Mucosa of gallbladder (tissue), 1 donor: ENCODE measurements around the gene ADAM15. TPM values are rescaled to one million over a fixed set of nuclear protein-coding genes. Genes with fewer than 3 reads are reported as not detected.

Source experiments
- DNase-seq: peaks from one replicate; pipeline ENCODE4 v3.0.0-alpha.2; 2020; ENCODE audit warnings: low spot score
- total RNA-seq: library from RNA; stranded (reverse); gene quantifications from one replicate; pipeline ENCODE4 v1.2.1, GENCODE V29; 2021
- donor health status: DM: no; HTN: no; CAD: no.

The ADAM15 gene
- total RNA-seq, 1 donor from 2014 or later: 146 TPM

DNA sequence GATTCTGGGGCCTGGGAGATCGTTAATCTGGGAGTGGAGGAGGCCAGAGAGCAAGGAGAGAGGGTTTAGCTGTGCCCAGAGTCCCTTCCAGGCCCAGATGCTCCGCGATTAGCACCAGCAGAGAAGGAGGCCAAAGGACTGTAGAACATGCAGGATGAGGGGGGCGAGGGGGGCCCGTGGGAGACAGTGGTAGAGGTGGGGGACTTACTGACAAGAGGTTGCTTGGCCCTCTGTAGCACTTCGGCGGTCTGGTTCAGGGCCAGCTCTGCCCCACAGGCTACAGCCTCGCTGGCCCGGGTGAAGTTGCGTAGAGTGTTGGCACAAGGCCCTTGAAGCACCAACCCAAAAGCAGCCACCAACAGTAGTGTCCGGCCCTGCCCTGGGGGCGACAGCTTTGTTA lies 18.2 kb upstream of the ADAM15 start:
- no peak for DNase-seq

DNA sequence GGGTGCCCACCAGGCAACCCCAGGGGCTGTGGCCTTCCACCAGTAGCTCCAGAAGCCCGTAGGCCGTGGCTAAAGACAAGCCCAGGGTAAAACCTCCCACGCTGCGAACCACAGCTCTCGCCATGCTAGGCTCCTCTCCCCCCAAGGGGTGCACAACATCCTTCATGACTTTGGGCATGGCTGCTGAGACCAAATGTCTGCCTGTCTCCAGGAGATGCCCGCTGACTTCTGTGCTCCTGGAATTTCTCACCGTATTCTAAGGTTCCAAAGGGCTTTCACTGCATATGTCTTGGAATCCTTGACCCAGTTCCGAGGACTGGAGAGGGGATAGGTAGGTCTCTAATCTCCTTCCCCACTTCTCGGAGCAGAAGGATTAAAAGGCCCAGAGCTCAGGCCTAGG lies 17.6 kb upstream of the ADAM15 start, which contains the start of the genes DCST1 and DCST2:
Gene DCST1 (plus strand): TSS at position 301 of the 400 bp plus-strand sequence. CDS start 213 bp downstream, outside the sequence.
Gene DCST2 (minus strand): TSS at position 258 of the 400 bp plus-strand sequence. CDS start 80 bp downstream, at position 178.
- DNase-seq: no peak

DNA sequence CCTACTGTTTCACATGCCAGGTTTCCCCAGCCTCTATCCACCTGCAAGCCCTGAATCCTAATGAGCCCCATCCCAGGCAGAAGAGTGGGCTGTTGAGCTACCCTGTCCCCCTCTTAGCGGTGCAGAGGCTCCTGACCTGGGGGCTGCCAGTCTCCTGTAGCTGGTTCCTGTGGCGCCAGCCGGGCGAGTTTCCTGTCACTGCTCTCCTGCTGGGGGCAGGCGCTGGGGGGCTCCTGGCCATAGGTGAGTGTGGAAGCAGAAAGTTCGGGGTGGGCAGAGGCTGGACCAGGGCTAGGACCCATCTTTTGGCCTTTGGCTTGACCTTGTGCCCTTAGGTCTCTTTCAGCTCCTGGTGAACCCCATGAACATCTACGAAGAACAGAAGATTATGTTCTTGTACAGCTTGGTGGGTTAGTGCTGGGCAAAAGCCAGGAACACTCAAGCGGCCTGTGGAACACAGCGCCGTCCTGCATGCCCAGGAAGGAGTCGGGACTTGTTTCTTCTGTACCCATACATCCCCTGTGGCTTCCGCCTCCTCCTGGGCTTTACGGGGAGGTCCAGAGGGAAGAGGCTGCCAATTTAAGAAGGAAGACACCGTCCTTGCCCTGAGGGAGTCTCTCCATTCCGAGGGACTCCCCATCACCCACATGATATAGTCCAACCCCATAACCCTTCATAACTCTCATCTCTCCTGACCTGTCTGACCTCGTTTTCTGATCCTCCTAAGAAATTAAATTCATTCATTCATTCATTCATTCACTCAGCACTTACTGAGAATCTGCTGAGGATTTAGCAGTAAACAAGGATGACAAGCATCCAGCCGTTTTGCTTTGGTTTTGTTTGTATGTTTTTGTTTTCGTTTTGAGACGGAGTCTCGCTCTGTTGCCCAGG lies 16.6 kb upstream of the ADAM15 start:
- no peak for DNase-seq

DNA sequence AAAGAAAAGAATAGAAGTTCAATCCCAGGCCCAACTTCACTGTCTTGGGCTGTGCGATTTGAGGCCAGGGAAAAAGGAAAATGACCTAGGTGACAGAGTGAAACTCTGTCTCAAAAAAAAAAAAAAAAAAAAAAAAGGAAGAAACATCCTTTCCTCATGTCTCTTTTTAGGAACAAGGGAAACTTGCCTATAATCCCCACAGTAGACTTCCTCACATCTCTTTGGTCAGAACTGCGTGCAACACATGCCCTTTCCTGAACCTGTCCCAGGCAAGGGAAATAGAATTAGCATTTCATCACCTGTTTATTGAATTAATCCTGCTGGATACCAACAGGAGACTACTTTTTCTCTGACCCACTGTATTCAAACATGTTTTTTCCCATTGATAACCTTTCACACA lies 15.2 kb upstream of the ADAM15 start:
- no peak for DNase-seq

DNA sequence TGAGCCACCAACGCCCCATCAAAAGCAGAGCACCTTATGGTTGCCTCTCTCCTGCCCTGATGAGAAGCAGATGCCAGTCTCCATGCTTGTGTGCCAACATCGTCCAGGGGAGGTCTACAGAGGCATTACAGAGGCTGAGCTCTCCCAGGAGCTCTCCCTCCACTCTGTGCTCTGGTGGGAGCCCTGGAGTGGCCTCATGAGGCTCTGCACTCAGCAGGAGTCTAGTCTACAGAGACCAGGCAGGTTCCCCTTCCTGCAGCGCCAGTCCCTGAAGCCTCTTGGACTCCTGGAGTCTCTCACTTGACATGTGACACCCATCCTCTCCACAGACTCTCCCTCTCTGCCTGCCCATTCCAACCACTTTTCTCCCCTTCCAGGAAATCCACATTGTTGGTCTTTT lies 14.1 kb upstream of the ADAM15 start:
- DNase-seq: no peak

DNA sequence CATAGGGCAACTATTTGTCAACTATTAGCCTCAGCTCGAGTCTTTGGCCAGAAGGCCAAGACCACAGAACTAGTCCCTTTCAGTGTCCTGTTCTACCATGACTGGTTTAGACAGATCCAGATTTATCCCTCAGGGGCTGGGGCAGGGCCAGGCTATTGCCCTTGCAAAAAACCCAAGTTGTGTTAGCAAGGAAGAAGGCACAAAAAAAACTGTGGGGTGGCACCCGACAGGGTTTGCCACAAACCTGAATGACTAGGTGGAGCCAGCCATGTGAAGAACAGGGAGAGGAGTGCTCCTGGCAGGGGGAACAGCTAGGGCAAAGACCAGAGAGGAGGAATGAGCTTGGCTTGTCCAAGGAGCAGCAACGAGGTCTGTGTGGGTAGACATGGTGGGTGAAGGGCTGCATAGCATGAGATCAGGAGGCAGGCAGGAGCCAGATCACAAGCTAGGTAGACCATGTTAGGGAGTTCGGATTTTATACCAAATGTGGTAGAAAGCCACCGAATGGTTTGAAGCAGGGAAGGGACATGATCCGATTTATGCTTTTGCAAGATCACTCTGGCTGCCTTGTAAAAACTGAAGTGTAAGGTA lies 13.2 kb upstream of the ADAM15 start:
- DNase-seq: no peak

DNA sequence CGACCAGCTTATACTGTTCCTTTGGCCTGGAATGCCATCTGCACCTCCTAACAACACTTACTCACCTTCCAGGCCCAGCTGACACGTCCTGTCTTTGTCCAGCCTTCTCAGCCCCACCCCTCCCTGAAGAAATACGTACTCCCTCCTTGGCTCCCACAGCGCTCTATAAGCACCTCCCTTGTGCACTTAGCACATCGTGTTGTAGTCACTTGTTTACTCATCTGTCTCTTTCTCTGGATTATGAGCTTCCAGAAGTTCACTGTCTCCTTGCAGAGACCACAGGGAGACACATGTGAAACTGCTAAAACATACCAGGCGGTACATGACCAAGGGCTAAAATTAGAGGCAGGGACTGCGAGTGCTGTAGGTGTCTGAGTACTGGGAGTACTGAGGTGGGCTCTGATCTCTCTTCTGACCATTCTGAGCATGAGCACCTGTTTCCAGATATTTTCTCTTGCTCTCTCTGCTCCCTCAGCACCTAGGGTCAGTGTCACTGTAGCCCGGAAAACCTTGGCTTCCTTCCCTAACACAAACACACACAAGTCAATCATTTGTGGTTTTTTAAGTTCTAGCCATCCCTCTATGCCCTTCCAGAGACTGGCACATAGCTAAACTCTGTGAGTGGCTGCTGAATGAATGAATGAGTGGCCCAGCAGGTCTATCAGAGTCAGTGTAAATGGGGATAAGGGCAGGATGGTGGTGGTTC lies 12.4 kb upstream of the ADAM15 start:
- DNase-seq: peak; percentile 63

DNA sequence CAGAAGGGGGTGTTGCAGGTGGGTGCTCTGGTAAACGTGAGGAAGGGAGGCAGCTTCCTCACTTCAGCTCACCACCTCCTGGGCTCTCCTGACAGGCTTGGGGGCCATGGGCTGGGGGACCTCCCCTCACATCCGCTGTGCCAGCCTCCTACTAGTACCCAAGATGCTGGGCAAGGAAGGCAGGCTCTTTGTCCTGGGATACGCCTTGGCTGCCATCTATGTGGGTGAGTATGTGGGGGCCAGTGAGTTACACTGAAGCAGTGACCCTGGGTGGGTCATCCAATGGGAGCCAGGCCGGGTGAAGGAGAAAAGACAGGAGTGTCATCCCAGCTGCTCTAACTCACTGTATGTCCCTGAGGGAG lies 11.8 kb upstream of the ADAM15 start:
- no peak for DNase-seq

DNA sequence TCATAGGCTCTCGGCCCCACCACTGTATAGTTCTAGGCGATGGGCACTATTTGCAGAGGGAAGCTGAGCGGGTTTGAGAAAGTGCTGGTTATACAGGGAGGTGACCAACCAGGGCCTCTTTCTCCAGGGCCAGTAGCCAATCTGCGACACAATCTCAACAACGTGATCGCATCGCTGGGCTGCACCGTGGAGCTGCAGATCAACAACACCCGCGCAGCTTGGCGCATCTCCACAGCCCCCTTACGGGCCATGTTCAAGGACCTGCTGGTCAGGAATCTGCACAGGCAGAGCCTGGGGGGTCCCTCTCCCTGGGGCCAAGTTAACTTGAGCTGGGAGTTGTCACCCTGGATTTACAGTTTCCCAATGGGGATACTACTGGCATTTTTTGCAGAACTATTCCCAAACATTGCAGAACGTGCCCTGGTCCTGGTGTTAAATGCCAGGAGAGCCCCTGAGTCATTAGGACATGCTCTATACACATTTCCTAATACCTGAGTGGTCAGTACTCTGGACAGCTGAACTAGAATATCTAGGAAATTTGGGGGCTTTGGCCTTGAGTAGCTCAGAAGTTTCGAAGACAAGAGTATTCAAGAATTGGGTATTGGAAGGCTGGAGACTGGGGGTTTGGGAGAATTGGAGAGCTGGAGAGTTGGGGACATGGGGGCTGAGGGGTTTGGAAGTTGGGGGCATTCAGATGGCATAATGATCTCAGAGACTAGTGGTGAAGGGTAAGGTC lies 10.6 kb upstream of the ADAM15 start:
- DNase-seq: no peak

DNA sequence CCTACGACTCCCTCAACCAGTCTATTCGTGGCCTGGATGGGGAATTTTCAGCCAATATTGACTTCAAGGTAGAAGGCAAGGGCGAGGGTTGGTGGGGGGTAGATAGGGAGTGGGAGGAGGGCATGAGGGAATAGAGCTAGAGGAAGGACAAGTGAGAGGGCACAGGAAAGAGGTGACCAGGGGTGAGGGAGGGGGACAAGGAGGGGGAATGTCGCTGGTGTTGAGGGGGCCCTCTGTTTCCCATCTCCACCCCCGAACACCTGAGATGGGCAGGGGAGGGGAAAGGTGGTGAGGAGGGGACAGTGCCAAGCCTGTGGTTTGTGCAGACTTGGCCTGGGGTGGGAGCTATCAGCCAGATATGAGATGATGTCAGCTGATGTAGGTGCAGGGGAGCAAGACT lies 8.3 kb upstream of the ADAM15 start:
- DNase-seq: no peak

DNA sequence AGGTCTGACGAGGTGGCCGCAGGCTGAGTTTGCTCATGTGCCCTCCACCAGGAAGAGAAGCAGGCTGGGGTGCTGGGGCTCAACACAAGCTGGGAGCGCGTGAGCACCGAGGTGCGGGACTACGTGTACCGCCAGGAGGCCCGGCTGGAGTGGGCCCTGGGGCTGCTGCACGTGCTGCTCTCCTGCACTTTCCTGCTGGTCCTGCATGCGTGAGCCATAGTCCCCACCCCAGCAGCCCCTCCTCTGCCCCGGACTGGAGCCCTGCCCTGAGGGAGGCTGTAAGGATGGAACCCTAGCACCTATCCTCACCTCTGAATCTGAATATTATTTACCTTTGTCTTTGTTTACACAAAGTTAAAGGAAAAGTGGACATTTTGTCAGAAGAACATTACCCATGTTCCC lies 7.8 kb upstream of the ADAM15 start:
- no peak for DNase-seq

DNA sequence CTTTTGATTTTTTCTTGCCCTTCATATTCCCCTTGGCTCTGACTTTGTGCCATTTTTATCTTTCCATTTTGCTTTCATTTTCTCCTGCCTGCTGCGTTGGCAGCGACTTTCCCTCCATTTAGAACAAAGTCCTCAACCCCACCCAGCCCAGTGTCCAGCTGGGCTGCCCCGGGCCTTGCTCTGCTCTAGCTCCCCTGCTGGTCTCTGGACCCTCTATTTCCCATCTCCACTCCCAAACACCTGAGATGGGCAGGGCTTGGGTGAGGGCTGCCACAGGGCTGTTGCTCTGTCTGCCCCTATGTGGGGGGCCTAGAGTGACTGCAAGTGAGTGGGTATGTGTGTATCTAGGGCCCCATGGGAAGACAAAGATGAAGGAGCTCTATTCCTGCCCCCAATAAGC lies 7.3 kb upstream of the ADAM15 start:
- DNase-seq: no peak

DNA sequence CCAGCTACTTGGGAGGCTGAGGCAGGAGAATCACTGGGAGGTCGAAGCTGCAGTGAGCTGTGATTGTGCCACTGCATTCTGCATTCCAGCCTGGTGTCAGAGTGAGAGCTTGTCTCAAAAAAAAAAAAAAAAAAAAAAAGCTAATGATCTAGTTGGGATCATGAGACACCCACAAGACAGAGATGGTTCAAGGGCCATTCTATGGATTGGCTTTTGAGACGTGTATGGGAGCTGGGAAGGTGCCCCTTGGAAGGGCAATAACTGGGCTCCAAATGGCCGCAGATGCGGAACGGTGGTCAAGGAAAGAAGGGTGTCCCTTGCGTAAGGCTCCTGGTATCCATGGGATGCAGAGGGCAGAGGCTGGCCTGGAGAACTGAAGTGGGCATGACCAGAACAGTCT lies 6.8 kb upstream of the ADAM15 start:
- no peak for DNase-seq

DNA sequence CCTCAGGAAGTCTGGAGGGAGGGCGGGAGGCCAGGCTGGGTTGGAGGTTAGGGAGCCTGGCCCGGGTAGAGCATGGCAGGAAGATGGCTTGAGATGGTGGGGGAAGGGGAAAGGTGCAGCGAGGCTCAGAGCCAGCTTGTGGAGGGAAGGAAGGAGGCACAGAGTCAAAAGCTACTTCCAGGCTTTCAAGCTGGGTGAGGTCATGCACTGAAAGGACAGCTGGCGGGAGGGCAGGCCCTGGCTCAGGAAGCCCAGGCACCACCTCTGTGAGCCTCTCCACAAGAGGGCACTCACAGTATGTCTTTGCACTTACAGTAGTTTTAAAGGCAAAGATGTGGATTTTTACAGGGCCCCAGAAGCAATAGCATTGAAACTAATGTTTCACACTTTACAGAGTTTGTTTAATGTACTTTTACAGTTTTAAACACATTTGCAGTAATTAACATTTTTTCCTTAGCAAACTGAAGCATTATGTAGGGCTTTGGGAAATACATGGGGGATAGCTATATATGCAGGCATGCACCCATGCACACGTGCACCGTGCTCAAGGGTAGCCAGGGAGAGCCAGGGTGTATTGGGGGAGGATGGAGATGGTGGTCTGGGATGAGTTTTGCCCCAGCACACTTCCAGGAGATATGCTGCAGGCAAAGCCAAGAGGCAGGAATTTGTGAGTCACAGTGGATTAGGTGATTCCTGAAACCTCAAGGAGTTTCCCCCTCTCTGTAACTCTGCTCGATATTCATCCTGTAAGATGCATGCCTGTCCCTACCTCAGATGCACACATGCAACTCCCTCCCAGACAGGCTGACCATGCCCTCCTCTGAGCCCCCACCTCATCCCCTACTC lies 6.1 kb upstream of the ADAM15 start:
- DNase-seq: peak; percentile 83

DNA sequence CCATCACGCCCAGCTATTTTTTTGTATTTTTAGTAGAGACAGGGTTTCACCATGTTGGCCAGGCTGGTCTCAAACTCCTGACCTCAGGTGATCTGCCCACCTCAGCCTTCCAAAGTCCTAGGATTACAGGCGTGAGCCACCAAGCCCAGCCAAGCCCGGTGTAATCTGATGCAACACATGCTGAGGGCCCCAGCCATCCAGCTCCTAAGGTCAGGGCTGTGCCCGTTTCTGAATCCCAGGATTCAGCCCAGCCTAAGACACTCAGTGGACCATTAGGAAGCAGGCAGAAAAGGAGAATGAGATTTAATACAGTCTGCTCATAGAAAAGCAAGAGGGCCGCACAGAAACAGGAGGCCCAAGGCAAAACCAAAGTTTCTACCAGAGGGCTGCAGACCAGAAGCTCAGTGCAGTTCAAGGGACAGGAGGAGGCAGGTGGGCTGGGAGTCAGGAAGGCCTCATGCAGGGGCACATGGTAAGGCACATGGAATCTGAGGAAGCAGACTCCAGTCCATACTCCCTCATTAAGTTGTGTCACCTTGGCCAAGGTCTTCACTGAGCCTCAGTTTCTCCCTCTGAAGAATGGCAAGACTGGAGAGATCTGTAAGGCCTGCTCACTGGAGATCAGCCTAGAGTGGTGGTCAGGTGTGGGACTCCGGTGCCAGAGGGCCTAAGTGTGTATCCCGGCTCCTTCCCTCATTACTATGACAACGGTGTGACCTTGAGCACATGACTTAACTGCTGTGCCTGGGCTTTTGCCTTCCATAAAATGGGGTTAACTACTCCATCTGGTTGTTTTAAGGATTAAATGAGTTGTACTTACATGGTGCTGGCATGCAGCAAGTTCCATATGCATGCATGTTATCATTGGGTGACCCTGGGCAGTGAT lies 2.4 kb upstream of the ADAM15 start:
- no peak for DNase-seq

DNA sequence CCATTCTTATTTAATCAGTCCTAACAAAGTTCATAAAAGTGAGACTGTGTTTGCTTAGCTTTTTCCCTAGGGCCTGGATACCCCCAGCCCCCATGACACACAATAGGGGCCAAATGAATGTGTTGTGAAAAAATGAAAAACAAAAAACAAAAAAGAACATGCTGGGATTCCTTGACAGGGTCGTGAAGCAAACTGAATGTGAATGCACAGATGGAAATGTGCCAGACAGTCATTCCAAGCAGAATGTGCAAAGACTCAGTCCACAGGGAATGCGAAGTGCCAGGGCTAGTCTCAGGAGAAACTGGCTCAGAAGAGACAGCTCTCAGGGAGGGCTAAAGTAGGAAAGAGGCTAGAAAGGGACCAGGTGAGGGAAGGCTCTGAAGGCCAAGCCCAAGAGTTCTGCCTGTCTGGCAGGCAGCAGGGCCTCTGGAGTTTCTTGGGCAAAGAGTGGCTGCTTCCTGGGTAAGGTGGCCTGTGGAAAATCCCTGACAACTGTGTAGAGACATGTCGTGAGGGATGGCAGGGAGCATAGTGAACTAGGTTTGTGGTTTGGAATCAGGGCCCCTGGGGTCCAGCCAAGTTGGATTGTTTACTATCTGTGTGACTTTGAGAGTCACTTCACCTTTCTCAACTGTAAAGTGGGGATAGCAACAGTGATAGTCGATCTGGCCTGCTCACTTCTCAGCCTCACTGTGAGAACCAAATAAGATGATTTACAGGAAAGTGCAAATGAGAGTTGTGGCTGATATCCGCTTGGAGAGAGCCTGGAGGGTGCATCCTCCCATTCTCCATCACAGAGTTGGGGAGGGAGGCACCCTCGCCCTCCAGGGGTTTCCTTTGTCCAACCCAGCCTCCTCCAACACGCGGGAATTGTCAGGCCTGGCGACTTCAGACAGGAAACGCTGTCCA lies 1.2 kb upstream of the ADAM15 start:
- DNase-seq: no peak

DNA sequence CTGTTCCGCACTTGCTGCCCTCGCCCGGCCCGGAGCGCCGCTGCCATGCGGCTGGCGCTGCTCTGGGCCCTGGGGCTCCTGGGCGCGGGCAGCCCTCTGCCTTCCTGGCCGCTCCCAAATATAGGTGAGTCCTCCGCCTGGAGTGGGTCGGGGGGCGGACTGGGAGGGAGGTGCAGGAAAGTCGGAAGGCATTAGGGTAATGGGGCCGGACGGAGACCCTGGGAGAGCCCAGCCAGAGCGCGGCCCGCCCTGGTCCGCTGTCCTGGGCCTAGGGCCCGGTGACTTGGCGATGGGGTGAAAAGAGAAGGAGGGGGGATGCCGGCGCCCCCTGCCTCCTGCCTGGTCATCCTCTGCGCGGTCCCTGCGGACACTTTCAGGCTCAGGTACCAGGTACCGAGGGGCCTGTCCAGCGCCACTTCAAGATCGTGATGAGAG lies 243 bp downstream of the ADAM15 start:
- DNase-seq: no peak

DNA sequence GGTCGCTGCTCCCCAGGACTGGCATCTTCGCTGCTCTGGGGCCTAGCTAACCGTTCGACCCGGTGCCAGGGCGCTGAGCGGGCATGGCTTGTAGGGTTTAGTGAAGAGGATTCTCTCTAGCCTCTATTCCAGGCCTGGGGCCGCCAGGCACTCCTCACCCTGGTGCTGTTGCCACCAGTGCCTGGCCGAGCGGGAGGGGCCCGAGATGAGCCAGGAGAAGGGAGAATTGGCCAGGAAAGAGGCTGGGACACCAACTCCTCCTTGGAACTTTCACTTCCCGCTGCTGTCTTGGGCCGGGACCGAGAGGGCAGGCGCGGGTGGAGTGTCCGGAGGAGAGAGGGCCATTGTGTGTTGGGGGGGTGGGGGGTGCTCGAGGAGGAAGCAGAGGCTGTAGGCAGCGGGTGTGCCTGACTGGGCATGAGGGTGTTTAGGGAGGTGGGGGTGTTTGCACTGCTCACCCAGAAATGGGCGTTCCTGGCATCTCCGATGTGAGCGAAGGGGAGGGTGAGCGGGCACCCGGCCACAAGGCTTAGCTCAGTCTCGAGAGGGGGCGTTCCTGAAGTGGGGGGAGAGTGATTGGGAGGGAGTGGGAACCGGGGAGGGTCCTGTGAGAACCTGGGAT lies 772 bp downstream of the ADAM15 start:
- peak; percentile 29 for DNase-seq
